SJSA1 (cell line): ENCODE measurements around the gene TARBP1. TPM values are rescaled to one million over a fixed set of nuclear protein-coding genes. Genes with fewer than 3 reads are reported as not detected.

Experiments
- DNase-seq, 2 experiments: peaks; one replicate each; pipeline ENCODE4 v3.0.0-alpha.2; 2015 to 2020; ENCODE audit warnings: low spot score in 2 of 2, low read depth in 1 of 2
- H3K27ac ChIP-seq: fragments of 250-450 bp; sonication (Bioruptor Pico); 2 replicates; pipeline ENCODE4 v1.5.1; 2020; ENCODE audit warnings: mild to moderate bottlenecking, moderate library complexity
- H3K27me3 ChIP-seq: fragments of 250-450 bp; sonication (Bioruptor Pico); replicated peaks from 2 replicates; pipeline ENCODE4 v1.5.1; 2020; ENCODE audit warnings: mild to moderate bottlenecking, moderate library complexity
- H3K36me3 ChIP-seq: fragments of 250-450 bp; sonication (Bioruptor Pico); 2 replicates; pipeline ENCODE4 v1.5.1; 2020; ENCODE audit warnings: mild to moderate bottlenecking
- H3K4me1 ChIP-seq: fragments of 250-450 bp; sonication (Bioruptor Pico); replicated peaks from 2 replicates; pipeline ENCODE4 v1.6.1; 2021; ENCODE audit warnings: mild to moderate bottlenecking
- H3K4me3 ChIP-seq: fragments of 250-450 bp; sonication (Bioruptor Pico); 2 replicates; pipeline ENCODE4 v1.5.1; 2020; ENCODE audit warnings: mild to moderate bottlenecking
- H3K9me3 ChIP-seq: fragments of 250-450 bp; sonication (Bioruptor Pico); replicated peaks from 2 replicates; pipeline ENCODE4 v1.5.1; 2020; ENCODE audit warnings: mild to moderate bottlenecking
- total RNA-seq: library from RNA; depleted of rRNA; stranded (reverse); fragments of >200 nt; shearing (Covaris generic); gene quantifications from 2 replicates; pipeline ENCODE4 v1.2.3, GENCODE V29; 2014; rRNA removed

The TARBP1 gene
- total RNA-seq, 1 experiment from 2014 or later = 18.9 TPM

GRCh38 chr1:234345237-234345636 lies 133.7 kb downstream of the TARBP1 start:
- no peak for DNase-seq
- H3K4me3 ChIP-seq = no peak overlapping the region
- no peaks in the 10 kb centered on the region for H3K36me3 ChIP-seq
- H3K9me3 ChIP-seq = no peaks in the 10 kb centered on the region; the same call in 1 of the 2 replicates
- peaks cover 22% of the 10 kb centered on the region; the same call in 1 of the 2 replicates for H3K27me3 ChIP-seq
- H3K27ac ChIP-seq = no peak overlapping the region
- H3K4me1 ChIP-seq = no peaks in the 10 kb centered on the region

- peaks cover 4% of the 10 kb centered on the region; the same call in 1 of the 2 replicates for H3K27me3 ChIP-seq
- no peaks in the 10 kb centered on the region for H3K9me3 ChIP-seq
- H3K27ac ChIP-seq = no peak overlapping the region
- no peak for DNase-seq
- no peaks in the 10 kb centered on the region for H3K4me1 ChIP-seq
- no peak overlapping the region for H3K4me3 ChIP-seq
- H3K36me3 ChIP-seq = no peaks in the 10 kb centered on the region
Observed at GRCh38 chr1:234342774-234343173, 136.2 kb downstream of the TARBP1 start.

Other genes starting within 250 kb of the TARBP1 start
- 41.6 and 48.1 TPM in 2 replicates for gene COA6, start 105.7 kb downstream of the TARBP1 start, total RNA-seq
- gene IRF2BP2, start 131.0 kb upstream of the TARBP1 start, total RNA-seq = 42.1 and 60.8 TPM in 2 replicates